Kidney epithelial cell (primary cell): Measurements from ENCODE around the gene RAP1GAP. TPM values are rescaled to one million over a fixed set of nuclear protein-coding genes. Genes with fewer than 3 reads are reported as not detected.

Experiments
- DNase-seq: peaks from one replicate; pipeline ENCODE4 v3.0.0-alpha.2; 2010; ENCODE audit warnings: low read depth
- H3K27me3 ChIP-seq: 2 replicates; pipeline ENCODE4 v1.6.0; 2011; ENCODE audit warnings: low read length; ENCODE audit not compliant: control insufficient read depth, insufficient read depth
- H3K36me3 ChIP-seq: 2 replicates; pipeline ENCODE4 v1.5.1; 2011; ENCODE audit warnings: low read length; ENCODE audit not compliant: control insufficient read depth, insufficient read depth
- H3K4me3 ChIP-seq: 2 replicates; pipeline ENCODE4 v1.5.1; 2011; ENCODE audit warnings: low read depth, mild to moderate bottlenecking, control low read depth, low read length
- total RNA-seq: library from RNA; depleted of rRNA; stranded (reverse); fragments of >200 nt; gene quantifications from 2 replicates; pipeline ENCODE4 v1.2.3, GENCODE V29; 2015
- TF ChIP-seq, protein P1 (sequence below): IDR thresholded peaks from 2 replicates; pipeline ENCODE4 v1.5.1; 2011; ENCODE audit warnings: mild to moderate bottlenecking, moderate library complexity, low read length, control low read depth, inconsistent platforms; ENCODE audit not compliant: insufficient read depth, poor library complexity, severe bottlenecking

Gene RAP1GAP
- total RNA-seq, 1 donor from 2014 or later = 7.1 TPM

DNA sequence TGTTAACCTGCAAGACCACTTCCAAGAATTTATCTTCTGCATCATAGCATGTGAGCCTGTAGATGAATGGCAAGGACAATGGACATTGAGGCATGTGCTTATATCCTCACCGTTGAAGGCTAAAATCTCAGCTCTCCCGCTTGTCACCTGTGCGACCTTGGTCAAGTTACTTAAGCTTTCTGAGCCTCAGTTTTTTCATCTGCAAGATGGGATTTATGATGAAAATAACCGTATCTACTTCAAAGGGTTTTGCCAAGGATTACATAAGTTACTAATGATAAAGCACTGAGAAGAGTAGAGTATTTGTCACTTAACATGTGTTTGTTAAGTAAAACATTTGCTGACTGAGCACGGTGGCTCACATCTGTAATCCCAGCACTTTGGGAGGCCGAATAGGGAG is 14.9 kb downstream of the RAP1GAP start:
- DNase-seq = no peak
- Histone ChIP-seq H3K4me3 (no peak overlapping the region), H3K27me3 (peaks cover 17% of the 10 kb centered on the region), H3K36me3 (no peaks in the 10 kb centered on the region)
- TF ChIP-seq, protein P1, sequence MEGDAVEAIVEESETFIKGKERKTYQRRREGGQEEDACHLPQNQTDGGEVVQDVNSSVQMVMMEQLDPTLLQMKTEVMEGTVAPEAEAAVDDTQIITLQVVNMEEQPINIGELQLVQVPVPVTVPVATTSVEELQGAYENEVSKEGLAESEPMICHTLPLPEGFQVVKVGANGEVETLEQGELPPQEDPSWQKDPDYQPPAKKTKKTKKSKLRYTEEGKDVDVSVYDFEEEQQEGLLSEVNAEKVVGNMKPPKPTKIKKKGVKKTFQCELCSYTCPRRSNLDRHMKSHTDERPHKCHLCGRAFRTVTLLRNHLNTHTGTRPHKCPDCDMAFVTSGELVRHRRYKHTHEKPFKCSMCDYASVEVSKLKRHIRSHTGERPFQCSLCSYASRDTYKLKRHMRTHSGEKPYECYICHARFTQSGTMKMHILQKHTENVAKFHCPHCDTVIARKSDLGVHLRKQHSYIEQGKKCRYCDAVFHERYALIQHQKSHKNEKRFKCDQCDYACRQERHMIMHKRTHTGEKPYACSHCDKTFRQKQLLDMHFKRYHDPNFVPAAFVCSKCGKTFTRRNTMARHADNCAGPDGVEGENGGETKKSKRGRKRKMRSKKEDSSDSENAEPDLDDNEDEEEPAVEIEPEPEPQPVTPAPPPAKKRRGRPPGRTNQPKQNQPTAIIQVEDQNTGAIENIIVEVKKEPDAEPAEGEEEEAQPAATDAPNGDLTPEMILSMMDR = no peak

DNA sequence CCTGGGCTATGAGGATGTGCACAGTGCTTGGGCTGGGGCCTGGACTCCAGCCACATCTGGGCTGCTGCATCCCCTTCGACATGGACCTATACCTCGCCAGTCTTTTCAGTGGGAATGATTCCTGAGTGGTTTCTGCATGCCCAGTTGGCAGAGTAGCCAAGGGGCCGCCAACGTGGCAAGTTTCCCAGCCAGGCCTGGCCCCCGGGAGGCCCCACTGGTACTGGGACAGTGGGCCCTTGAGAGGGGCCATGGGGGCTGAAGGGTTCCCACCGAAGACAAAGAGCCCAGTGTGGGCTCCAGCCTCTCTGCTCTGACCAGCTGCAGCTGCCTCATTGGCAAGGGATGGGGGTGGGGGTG is 15.4 kb downstream of the RAP1GAP start:
- Histone ChIP-seq H3K27me3 (peaks cover 18% of the 10 kb centered on the region), H3K4me3 (no peak overlapping the region), H3K36me3 (no peaks in the 10 kb centered on the region)
- DNase-seq = no peak
- TF ChIP-seq, protein P1 = no peak

DNA sequence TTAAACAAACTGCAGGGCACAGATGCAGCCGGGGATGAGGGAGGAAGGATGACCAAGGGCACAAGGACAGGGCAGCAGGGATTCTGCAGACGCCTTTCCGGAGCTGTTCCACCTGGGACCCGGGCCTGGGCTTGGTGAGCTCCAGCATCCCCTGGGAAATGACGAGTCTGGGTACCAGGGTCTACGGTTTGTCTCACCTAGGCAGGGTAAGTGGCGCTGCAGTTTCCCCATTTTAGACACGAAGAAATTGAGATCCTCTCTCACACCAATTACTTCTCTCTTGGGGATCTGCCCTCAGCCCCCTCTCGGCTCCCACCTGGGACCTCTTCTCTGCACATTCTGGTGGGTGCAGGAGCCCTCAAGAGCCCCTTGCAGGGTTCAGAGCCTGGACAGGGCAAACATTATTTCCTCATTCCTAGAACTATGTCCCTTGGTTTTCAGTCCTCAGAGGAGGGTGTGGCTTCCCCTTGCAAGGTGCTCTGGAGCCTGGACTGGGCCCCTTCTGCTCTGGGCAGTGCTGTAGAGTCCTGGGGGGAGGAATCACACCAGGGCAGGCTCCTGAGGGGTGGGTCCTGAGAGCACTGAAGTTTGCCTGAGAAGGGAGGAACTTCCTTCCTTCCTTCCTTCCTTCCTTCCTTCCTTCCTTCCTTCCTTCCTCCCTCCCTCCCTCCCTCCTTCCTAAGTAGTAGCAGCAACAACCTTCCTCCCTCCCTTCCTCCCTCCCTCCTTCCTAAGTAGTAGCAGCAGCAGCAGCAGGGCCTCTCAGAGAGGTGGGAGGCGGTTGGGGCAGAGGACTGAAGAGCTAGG is 16.0 kb downstream of the RAP1GAP start:
- no peak overlapping the region for H3K4me3 ChIP-seq
- H3K36me3 ChIP-seq = no peaks in the 10 kb centered on the region
- no peak for DNase-seq
- H3K27me3 ChIP-seq = peaks cover 18% of the 10 kb centered on the region
- TF ChIP-seq, protein P1 = no peak

DNA sequence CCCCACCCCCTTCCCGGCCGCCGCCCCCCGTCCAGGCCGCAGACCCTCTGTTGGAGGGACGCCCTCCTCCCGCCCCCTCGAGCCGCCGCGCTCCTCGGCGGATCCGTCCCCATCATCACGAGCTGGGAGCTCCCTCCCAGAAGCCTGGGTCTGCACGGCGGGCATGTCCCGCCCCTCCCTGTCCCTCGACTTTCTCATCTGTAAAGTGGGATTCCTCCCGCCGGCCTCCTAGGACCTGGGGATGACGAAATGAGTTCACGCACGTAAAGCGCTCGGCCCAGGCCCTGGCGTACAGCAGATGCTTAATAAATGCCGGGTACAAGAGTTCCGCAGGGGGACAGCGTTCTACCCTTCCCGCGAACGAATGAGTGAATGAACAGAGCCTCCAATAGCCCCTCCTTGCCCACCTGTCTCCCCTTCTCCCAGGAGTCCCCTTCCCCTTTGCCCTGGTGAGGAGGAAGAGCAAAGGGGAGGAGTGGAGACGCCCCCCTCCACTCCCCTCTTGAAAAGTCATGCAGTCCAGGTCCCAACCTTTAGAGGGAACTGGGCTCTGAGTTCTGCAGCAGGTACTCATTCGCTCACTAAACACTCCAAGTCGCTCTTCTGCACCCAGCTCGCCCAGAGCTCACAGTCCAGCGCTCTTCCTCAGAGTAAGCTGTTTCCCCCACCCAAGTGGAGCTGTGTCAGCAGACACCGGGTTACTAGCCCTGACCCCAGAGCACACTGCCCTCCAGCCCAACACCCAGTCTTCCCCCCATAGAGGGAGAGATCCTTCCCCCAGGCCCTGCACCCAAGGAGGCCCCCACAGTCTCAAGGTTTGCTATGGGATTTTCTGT is 16.8 kb downstream of the RAP1GAP start:
- no peak for DNase-seq
- Histone ChIP-seq H3K27me3 (peaks cover 18% of the 10 kb centered on the region), H3K36me3 (no peaks in the 10 kb centered on the region), H3K4me3 (no peak overlapping the region)
- TF ChIP-seq, protein P1 = no peak

DNA sequence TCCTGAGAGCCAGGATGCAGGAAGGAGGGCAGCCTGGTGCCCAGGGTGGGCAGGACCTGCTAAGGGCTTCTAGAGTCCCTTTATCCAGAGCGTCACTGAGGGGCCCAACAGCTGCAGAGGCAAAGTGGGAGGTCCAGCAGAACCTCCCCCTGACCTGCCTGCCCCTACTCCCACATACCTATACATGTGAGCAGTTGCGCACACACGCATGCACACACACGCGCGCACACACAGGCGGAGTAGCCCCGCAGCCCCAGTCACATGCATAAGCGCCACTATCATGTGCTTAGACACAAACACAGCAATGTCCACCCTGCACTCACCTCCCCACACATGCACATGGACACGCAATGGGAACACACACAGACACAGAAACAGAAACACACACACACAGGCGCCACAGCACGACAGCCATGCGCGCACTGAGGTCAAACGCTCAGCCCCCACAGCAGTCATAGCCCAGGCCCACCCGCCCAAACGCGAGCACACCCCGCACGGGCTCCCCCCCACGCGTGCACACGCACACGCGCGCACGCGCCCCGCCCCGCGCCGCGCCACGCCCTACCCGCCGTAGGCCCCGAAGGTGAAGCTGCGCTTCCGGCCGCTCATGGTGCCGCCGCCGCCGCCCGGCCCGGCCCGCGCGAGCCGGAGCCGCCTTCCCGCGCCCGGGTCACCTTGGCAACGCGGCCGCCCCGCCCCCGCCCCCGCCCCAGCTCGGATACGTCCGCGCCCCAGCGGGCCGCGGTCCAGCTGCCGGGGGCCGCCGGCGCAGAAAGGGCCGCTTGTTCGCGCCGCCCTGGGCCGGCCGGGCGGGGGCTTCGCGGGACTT is 17.7 kb downstream of the RAP1GAP start:
- Histone ChIP-seq H3K27me3 (peaks cover 18% of the 10 kb centered on the region), H3K36me3 (no peaks in the 10 kb centered on the region), H3K4me3 (peak overlapping the region; percentile 42)
- TF ChIP-seq, protein P1 = no peak
- no peak for DNase-seq
